GM03348 (cell line): ENCODE results near the gene SNX32.
A peak's percentile ranks its signal among the peaks of the same experiment; 100 is the strongest.

ENCODE experiments used
- DNase-seq: peaks from one replicate; pipeline ENCODE4 v3.0.0; 2012; ENCODE audit warnings: low spot score

The SNX32 gene

DNA sequence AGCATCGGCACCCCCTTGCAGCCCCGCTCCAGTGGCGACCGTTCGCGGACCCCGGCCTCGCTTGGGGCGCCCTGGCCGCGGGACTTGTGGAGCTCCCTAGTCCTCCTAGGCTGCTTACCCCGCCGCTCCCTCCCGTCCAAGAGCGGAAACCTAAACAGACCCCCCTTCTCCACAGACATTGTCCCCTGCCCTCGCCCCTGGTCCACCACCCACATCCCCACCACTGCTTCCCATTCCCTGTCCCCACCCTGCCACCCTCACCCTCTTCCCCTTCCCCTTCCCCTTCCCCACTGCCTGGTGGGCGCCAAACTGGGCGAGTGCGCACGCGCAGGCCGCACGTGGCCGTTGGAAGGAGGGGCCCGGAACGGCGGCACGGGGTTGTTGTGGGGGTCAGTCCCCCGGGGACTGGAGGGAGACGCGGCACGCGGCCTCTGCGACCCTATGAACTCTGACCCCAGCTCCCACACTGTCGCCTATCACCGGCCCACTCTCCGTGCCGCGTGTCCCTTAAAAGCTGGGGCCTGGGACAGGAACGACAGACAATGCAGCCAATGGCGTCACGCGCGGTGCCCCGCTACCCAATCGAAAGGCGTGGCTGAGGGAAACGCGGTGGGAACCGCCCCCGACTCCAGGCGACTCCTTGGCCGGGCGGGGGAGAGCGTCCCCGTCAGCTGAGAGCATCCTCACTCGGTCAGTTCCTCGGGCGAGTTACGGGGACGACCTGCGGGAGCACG, at the start of gene SNX32:
Gene SNX32 (plus strand): TSS at position 667 of the 734 bp plus-strand sequence. CDS start 103 bp downstream, outside the sequence.
- peak; percentile 99 for DNase-seq

DNA sequence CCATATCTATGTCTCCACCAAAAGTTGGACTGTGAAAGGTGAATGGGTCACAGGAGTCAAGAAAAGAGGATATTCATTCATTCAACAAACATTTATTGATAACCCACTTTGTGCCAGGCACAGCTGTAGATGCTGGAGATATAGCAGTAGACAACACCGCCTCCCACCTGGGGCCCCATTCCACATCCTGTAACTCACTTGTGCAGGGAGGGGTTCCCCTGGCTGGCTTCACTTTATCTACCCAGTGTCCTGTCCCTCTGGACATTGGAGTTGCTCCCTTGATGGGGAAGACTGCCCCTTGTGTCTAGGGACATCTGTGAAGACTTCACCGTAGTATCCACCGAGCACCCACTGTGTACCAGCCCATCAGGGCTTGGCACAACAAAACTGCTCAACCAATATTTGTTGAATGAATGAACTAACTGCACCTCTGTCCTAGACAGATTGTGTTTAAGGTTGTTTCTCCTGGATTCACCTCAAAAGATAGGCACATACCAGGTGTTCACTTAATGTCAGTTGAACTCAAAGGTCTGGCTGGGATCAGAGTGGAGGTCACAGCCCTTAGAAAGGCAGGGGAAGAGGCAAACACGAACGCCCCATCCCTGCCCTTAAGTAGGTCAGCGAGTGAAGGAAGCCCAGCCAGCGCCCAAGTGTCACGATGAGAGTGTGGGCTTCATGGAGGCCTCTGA, 48.3 kb upstream of the SNX32 start:
- DNase-seq, result no peak

DNA sequence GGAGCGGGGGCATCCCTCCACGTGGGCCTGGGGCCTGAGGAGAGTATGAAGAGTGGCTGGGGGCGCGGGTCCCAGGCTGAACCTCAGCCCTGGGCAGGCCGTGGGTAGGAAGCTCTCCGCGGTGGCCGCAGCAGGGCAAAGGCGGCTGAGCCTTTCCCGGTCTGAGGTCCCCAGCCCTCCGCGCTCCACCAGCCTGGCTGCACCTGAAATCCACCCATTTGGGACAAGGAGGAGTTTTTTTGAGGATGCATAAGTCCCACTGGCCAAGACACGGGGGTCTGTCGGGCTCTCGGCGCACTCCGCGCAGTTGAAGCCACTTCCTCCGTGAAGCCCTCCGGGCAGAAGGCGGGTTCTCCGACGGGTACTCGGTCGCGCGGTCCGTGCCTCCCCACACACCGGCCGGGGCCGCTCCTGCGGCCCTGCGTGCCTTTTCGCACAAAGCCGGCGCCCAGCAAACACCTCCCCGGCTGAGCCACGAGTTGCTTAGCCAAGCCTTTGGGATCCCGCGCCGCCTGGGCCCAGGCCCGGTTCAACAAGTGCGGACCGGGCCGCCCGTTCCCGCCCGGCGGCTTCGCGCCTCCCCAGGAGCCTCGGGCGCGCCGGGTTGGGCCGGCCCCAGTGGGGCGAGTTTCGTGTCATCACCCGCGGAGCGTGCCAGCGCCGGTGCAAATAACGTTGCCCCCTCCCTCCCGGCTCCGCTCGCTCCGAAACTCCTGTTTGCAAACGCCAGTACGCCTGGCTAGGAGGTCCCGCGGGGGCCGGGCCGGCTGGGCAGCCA, 47.6 kb upstream of the SNX32 start:
- peak; percentile 48 for DNase-seq

DNA sequence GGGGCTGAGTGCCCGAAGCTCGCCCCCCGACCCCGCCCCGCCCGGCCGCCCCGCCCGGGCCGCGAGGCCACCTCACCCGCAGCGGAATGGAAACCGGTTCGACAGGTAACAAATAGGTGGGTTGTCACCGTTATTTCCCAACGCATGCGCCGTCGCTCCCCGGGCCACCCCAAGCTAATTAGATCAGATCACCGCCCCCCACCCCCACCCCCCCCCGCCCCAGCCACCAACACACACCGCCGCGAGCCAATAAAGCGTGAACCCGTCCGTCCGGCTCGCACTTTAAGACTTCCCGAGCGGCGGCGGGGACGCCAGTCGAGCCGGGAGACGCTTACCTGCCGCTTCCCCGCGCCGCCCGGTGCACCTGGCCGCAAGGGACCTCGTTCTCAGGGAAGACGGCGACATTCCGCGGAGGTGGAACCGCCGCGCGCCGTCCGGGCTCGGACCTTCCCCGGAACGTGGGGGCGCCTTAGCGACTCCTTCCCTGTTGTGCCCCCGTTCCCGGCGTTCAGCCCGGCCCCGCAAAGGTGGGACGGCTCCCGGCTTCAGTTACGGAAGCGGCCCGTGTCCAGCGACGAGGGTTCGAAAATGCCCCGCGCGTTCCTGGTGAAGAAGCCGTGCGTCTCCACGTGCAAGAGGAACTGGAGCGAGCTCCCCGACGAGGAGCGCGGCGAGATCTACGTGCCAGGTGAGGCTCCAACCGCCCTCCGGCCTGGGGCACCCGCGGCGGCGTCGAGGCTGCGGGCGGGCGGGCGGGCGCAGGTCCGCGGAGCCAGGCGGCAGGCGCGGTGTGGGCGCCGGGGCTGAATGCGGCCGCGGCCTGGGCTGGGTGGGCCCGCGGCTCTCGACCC, 46.8 kb upstream of the SNX32 start, which contains the start of gene OVOL1:
Gene OVOL1 (plus strand): TSS at position 278 of the 851 bp plus-strand sequence. CDS start 311 bp downstream, at position 589.
- no peak for DNase-seq

DNA sequence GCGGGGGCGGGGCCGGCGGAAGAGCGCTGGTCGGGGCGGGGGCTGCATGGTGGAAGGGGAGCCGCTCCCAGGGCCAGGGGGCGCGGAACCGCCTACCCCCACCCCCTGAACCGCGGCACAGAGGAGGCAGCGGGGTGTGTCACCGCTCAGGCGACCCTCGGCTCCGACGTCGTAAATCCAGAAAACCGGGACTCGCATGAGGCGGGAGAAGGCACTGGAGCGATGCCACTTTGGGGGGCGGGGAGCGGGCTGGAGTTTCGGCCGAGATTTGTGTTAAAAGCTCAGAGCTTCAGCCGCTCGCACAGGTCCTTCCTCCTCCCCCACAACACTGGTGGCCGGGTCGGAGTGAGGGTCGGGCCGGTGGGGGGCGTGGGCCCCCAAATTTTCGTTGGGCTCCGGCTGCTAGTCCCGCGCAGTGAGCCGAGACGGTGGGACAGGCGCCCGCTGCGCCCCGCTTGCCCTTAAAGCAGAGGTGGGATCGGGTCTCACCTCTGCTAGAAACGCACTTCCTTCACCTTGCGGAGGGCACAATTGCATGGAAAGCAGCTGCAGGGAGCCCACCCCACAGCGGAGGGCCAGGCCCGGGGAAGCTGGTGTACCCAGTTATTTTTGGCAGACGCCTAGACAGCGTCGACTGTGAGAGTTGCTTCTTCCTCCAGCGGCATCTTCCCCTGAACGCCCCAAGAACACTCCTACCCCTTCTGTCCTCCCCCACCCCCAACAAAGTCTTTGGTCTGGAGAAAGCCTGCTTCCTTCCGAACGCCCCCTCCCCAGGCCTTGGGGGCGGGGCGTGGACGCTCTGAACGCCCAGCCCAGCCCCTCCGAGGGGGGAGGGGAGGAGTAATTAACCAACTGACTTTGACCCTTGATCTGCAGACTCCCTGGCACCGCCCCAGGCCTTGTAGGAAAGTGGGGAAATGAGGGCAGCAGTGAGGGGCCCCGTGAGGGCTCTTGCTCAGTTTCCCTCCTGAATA, 45.8 kb upstream of the SNX32 start:
- no peak for DNase-seq

DNA sequence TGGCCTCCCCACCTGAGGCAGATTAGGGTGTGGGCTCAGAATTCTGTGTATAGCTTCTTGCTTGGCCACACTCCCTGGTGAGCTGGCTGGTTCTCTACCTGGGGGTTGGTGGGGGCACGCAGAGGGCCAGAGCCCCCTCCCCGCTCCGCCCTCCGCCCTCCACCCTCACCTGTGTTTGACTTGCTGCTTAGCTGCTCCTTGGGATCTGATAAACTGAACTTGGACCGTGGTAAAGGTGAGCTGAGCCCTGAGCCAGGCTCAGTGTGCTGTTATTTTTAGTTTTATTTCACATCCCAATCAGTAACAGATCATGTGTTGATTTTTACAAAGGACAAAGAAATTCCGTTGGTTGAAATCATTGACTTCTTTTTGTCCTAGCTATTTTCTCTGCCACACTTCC, 44.9 kb upstream of the SNX32 start:
- DNase-seq, result no peak

DNA sequence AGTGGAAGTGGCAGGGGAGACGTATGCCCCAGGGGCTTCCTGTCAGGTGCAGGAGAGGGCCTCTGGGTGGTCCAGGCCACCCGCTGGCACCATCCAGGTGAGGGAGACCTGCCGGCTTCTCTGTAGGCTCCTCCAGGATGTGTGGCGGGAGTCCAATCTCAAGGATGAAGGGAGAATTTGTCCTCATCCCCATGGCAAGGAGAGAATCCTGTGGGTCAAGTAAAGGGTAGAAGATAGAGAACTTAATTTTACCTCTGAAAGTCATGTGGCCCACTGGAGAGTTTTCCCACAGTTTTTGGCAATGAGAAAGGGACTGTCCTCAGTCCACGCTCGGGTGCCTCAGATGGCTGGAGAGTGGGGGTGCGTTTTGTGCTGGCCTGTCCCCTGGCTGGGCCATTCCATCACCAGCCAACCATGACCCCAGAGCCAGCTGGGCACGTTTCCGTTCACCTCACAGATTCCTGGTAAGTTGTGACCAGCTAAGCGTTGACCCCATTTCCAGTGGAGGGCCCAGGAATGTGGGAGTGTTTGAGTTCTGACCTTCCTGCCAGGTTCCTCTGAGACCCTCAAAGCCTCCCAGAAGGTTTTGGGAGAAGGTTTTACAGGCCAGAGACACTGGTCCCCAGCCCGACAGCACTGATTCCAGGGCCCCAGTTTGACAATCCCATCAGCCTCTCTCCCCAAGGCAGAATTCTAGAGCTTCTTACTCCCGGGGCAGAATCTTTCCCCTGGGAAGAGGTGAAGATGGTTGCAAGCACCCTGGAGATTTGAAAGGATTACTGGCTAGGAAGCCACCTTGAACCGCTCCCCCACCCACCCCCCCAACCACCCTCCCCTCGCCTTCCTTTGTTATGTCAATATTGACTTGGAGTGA, 44.3 kb upstream of the SNX32 start:
- no peak for DNase-seq

DNA sequence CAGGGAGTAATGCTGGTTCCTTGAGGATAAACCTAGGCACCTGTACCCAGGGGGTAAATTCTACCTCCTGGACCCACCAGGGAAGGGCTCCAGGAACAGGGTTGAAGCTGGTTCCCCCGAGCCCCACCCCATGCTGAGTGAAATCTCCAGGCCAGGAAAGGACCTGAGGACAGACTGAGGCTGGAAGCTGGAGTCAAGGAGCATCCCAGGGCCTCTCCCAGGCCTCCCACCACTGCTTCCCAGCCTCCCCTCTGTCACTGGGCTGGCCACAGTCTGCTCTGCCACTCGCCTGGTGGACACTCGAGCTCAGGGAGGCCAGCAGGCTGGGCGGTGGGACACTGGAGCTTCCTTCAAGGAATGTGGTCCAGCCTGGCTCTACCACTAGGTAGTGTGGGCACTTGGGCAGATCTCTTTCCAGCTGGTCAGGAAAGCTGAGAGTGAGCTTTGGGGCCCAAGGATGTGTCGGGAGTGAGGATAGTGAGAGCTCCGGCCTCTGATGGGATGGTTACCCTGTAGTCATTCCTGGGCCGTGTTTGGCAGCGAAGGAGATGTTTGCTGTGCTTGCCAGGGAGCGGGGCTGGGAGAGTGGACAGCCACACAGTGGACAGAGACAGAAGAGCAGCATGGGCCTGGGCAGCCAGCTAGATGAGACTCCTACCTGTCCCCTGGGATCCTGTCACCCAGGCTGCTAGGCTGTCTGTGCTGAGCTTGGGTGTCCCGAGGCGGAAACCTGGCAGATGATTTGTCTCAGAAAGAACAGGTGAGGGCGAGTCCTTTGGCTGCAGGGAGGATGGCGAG, 43.5 kb upstream of the SNX32 start:
- no peak for DNase-seq

DNA sequence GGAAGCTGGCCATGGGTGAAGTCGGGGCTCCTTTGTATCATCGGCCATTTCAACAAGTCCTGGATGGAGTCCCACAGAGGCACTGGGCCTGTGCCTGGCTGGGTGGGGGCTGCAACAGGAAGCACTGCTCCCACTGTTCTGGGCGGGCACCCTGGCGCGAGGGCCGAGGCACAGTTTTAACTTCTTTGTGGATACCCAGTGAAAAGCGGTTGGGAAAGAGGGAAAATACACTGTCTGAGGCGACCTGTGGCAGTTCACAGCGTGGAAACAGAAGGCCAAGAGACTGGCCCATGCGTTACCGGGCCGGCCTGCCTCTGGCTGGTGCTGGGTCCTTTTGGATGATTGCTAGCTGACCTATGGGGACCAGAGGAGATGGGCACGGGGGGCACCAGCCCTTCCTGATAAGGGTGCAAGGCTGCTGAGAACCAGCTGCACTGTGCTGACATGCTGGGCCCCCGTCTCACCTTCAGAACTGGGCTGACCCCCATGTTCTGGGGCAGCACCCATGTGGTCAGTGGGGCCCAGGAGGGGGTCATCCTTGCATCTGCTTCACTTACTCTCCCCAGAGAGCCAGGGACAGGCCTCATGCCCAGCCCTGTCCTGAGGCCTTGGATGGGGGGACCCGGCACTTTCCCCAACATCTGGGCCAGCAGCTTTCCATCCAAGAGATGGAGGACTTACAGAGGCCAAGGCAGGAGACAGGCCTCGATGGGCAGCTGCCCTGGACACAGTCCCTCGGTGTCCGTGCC, 42.7 kb upstream of the SNX32 start:
- no peak for DNase-seq

DNA sequence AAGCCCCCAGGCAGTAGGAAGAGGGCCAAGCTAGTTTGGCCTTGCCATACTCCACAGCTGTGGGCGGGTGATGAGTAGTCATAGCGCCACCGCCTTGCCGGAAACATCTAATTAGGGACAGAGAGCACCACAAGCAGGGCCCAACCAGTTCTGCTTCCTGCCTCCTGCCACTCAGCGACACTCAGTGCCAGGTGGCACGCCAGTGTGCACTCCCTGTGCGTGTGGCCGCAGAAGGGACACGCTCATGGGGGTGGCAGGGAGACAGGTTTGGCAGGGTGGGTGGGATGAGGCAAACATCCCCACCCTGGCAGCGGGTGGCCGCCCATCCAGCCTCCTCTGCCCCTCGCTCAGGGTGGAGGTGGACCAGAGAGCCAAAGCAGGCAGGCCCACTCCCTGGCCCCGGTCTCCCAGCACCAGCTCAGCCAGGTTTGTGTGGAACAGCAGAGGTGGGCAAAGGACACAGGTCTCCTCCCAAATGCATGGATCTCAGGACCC, 42.0 kb upstream of the SNX32 start:
- DNase-seq, result no peak

DNA sequence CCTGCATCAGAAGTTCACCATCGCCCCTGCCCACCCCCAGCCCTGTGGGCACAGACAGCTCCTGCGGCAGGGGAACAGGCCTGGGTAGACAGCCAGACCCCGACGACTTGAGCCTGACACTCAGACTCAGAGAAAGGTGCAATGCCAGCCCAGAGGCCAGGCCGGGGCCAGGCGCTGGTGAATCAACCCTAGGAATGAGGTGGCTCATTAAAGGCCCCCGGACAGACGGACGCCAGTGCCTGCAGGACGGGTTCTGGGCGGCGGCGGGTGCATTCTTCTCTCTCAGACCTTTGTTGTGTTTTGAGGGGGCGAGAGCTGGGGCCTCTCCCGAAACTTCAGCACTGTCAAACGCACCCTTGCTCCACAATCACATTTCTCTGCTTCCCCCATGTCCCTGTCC, 41.3 kb upstream of the SNX32 start:
- DNase-seq, result no peak

DNA sequence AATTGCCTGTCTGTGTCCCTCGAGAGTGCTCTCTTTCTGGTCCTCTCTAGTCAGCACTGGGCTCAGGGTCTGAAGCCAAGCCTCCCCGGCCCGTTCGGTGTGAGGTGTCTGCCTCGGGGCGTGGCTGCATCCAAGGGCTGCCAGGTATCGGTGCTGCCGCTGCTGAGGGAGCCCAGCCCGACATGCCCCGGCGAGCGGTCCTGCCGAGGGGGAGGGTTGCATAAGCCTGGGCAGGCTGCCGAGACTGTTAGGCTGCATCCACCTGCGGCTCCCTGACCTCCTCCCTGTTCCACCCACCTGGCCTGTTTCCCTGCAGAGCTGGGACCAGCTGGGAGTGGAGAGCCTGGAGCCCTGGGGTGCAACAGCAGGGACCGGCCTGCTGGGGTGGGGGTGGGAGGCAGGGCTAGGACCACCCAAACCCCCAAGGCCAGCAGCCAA, 40.6 kb upstream of the SNX32 start:
- no peak for DNase-seq

DNA sequence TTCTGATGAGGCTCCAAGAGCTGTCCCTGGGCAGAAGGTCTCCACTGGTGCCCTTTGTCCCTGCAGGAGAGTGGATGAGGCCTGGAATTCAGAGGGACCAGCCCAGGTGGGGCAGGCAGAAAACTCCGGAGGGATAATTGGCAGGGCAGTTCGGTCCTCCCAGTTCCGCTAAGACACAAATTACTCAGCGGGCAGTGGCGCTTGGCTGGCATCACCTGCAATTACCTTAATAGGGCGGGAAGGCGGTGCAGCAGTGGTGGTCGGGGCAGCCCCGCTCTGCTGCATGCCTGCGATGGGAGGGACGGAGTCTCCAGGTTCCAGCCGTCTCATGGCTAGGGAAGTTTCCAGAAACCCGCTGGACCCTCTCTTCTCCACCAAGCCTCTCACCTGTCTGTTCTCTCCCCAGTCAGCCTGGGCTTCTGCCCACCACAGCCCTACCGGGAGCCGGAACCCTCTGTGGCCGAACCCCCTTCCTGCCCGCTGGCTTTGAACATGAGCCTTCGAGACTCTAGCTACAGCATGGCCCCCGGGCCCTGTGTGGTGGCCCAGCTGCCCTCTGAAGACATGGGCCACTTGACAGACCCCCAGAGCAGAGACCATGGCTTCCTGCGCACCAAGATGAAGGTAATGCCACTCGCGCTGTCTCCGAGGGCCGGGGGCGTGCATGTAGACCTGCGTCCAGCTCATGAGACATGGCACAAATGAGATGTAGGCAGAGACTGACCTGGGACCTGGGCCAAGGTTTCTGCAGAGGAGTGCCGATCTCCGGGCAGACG, 40.0 kb upstream of the SNX32 start:
- DNase-seq, result no peak

DNA sequence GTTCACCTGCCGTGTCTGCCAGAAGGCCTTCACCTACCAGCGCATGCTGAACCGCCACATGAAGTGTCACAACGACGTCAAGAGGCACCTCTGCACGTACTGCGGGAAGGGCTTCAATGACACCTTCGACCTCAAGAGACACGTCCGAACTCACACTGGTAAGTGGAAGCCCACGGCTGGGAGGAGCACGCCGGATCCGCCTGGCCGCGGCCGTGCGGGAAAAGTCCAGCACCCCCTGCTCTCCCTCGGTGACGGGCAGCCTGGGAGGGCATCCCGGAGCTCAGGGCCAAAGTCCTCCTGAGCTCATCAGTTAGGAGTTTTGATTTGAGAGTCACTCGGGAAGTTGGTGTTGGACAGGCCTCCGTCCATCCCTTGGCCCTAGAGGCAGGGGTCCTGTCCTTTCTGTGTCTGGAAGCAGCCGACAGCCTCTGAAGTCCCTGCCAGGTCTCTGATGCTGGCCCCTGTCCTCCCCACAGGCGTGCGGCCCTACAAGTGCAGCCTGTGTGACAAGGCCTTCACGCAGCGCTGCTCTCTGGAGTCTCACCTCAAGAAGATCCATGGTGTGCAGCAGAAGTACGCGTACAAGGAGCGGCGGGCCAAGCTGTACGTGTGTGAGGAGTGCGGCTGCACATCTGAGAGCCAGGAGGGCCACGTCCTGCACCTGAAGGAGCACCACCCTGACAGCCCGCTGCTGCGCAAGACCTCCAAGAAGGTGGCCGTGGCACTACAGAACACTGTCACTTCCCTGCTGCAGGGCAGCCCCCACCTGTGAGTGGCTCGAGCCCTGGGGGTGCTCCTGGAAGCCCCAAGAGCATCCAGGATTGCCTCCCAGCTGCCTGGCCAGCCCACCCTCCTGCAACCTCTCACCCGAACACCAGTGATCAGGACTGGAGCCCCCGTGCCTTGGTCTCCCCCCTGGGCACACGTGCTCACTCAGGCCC, 38.9 kb upstream of the SNX32 start:
- DNase-seq, result no peak

DNA sequence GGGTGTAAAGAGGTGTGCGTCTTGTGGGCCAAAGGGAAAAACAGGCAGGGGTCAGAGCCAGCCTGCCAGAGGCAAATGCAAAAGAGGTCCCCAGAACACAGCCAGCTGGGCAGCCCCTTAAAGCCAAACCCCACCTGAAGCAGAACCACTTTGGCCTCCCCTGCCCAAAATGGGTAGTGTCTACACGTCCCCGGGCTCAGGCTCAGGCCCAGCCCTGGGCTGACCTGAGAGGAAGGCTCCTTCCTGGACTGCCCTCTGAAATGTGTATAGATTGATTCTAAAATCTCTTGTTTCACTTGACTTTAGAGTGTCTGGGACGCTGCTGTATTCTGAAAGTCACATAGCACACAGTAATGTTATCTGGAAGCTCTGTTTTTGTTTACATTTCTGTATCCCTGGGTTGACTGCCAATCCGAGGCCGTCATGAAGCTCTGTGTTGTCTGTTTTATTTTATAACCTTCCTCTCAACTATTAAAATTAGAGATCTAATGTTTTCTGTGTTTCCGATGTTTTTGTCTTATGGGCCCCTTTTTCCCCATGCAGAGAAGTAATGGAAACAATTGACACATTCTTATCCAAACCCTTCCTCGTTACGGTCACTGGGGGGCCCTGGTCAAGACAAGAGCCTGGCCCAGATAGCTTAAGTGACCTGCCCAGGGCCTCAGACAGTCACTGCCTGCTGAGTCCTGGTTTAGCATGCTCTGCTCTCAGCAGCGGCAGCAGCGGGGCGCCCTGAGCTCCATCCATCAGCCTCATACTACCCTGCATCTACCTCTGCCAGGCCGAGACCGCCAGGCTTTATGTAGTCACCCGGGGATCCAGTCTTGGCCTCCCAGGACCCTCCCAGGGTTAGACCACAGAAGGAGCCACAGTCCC, 36.8 kb upstream of the SNX32 start:
- no peak for DNase-seq
